Stimulated activated CD4-positive, alpha-beta T cell treated with anti-CD3 and anti-CD28 coated beads, Interleukin-4, amount 100 ng/mL, for 4 hours (primary cell): ENCODE results near the gene GNB5.
"Not testable (repeated sequence)": the region's sequence is repeated elsewhere in the genome, so short reads cannot be mapped to it uniquely, and the experiment has no call there.

ENCODE experiments used
- DNase-seq, 2 experiments: peaks; one replicate each; pipeline ENCODE4 v3.0.0-alpha.2; 2020

Gene GNB5

DNA sequence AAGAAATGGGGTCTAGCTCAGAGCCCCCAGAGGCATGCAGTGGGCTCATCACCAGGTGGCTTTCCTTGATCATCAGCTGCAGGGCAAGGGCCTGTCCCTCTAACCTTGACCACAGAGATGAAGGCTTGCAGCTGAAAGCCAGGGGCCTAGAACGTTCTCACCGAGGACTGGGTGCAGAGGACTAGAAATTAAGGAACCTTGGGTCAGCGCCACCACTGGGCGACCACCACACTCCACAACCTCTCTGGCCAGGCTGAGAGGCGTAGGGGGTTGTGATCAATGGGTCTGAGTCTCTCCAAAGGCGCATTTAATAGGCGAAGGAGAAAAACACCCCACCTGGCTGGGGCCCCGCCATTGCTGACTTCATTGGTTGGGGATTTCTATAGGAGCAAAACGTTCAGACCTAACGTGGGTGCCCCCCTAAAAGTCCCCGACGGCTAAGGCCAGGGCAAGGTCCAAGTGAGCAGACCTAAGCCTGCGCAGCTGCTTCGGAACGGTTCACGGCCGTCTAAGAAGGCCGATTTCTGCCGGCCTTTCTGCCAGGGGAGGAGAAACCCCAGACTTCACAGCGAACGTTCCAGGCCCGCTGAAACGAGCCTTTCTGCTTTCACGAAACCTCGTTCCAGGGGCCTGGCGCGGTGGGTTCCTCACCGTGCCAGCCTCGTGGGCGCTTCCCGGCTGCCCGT is 79.5 kb downstream of the GNB5 start:
- no peak for DNase-seq

DNA sequence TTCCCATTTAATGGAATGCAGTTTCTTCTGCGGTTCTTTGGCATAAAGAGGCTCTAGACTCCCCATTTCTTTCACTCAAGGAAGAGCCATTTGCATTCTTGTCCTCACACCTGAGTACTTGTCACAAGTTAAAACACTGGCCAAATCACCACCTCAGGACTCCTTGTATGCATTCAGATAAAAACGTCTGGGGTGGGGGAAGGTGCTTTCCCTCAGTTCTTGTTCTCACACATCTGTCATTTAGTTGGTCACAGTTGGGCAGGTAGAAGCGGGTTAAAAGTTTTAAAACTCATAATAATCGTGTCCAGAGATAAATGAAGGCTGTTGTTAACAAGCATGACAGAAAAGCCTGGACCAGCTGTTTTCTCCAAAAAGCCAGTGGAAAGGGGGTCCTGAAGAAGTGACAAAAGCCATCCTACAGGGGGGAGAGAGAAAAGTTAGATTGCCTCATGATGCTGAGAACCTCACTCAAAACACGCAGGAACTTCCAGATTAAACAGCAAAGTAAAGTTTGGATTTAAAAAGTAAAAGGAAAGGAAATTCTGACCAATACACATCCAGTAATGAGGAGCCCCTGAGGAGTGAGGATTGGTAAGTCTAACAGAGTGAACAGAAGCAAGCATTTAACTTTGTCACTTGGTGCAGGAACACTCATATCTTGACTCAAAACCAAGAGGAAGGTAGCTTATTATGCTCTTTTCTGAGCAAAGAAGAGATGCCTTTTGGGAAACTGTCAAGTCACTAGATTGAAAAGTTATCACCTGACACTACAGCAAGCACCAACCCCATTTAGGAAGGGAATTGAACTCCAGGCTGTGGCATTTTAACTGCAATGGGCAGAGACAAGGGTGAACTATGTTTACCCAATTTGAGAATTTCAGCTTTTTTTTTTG is 81.4 kb downstream of the GNB5 start:
- DNase-seq = no peak

- no peak for DNase-seq
Observed at GRCh38 chr15:52107238-52107637, 84.0 kb downstream of the GNB5 start.

DNA sequence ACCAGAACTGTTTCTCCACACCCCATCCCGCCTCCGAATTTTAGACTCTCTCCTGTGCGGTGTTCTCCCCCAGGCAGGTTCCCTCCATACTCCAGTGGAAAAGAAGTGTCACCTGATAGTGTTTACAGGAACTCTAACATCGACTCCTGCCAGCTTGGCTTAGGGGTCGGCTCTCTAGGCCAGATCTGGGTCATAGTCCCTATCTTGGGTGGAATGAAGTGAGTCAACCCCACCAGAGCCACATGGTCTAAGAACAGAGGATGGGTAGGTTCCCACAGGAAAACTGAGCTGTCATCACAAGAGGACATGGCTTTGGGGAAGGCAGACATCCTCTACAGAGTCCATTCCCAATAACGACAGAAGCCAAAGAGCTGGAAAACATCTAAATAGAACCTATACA is 84.6 kb downstream of the GNB5 start:
- DNase-seq = no peak

- DNase-seq = no peak
Observed at GRCh38 chr15:52105846-52106245, 85.3 kb downstream of the GNB5 start.

- no peak for DNase-seq
Observed at GRCh38 chr15:52104532-52105004, 86.6 kb downstream of the GNB5 start.

GRCh38 chr15:52103217-52104207 is 87.7 kb downstream of the GNB5 start:
- no peak for DNase-seq

GRCh38 chr15:52102463-52102862 is 88.7 kb downstream of the GNB5 start:
- no peak for DNase-seq

- no peak for DNase-seq
Observed at GRCh38 chr15:52101542-52102323, 89.5 kb downstream of the GNB5 start.

GRCh38 chr15:52100807-52101442 is 90.3 kb downstream of the GNB5 start:
- no peak for DNase-seq

GRCh38 chr15:52099651-52100272 is 91.4 kb downstream of the GNB5 start:
- DNase-seq = no peak

GRCh38 chr15:52098323-52098722 is 92.9 kb downstream of the GNB5 start:
- no peak for DNase-seq

GRCh38 chr15:52097180-52097579 is 94.0 kb downstream of the GNB5 start:
- DNase-seq = no peak

GRCh38 chr15:52096536-52096935 is 94.7 kb downstream of the GNB5 start:
- DNase-seq = not testable (repeated sequence)

GRCh38 chr15:52095597-52096262 is 95.5 kb downstream of the GNB5 start:
- no peak for DNase-seq

GRCh38 chr15:52094811-52095584 is 96.2 kb downstream of the GNB5 start:
- no peak for DNase-seq

- DNase-seq = no peak
Observed at GRCh38 chr15:52093539-52094510, 97.4 kb downstream of the GNB5 start.

- DNase-seq = no peak
Observed at GRCh38 chr15:52093167-52093538, 98.0 kb downstream of the GNB5 start.
